Esophagus squamous epithelium (tissue), 4 donors: ENCODE data around the gene SLC24A3.
"Not testable (repeated sequence)": the region's sequence is repeated elsewhere in the genome, so short reads cannot be mapped to it uniquely, and the experiment has no call there.

Source experiments
- CTCF ChIP-seq, 6 experiments: fragments of 450-650 bp in 4 of 6; fragments of 200-600 bp in 2 of 6; sonication (generic) in 2 of 6; IDR thresholded peaks; one replicate each; pipeline ENCODE4 v1.5.1; 2016 to 2019; ENCODE audit warnings: antibody characterized with exemption in 6 of 6, mild to moderate bottlenecking in 4 of 6, moderate library complexity in 4 of 6
- POLR2A ChIP-seq, 4 donors: fragments of 450-650 bp; IDR thresholded peaks; one replicate each; pipeline ENCODE4 v1.6.1; 2017; ENCODE audit warnings: antibody characterized with exemption in 4 of 4, mild to moderate bottlenecking in 4 of 4, moderate library complexity in 3 of 4

DNA sequence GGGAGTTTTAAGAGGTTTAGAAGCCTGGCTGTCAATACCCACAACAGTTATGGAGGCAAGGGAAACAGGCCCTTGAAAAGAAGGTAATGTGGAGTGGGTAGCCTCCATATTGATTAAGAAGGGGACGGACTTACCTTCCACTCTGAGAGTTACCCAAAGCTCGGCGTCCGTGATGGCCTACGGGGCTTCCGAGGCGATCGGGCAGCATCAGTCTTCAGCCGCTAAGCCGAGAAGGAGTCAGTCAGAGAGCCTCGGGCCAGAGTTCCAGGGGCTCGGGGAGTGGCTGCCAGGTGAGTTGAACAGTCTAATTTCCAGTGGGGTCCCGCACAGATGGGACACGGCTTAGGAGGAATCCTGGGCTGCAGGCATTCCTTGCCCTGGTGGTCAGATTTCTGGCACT is 541.8 kb downstream of the SLC24A3 start:
- not testable (repeated sequence) for TF ChIP-seq CTCF, POLR2A (IDR thresholded peaks at IDR 0.05)
